Thyroid gland (tissue), 4 donors: ENCODE measurements around the gene TPSD1. TPM values are rescaled to one million over a fixed set of nuclear protein-coding genes. Genes with fewer than 3 reads are reported as not detected.

Experiments used
- DNase-seq, 2 donors: peaks; one replicate each; pipeline ENCODE4 v3.0.0-alpha.2; 2019
- H3K27ac ChIP-seq, 3 donors: fragments of 200-600 bp; sonication (generic); 1 replicate in 2 of 3; 2 replicates in 1 of 3; pipeline ENCODE4 v1.5.1; 2016 to 2019; ENCODE audit warnings: mild to moderate bottlenecking in 1 of 3, moderate library complexity in 1 of 3
- H3K27me3 ChIP-seq: fragments of 200-600 bp; sonication (generic); one replicate; pipeline ENCODE4 v1.5.1; 2019
- H3K36me3 ChIP-seq, 2 donors: fragments of 200-600 bp; sonication (generic); one replicate each; pipeline ENCODE4 v1.5.1; 2016 to 2019
- H3K4me1 ChIP-seq, 2 donors: fragments of 200-600 bp; sonication (generic); one replicate each; pipeline ENCODE4 v1.5.1; 2017 to 2019
- H3K4me3 ChIP-seq, 3 donors: fragments of 200-600 bp; sonication (generic); replicated peaks in 1 of 3; 1 replicate in 2 of 3; 2 replicates in 1 of 3; pipeline ENCODE4 v1.5.1; 2016; ENCODE audit warnings: mild to moderate bottlenecking in 1 of 3
- H3K9me3 ChIP-seq: fragments of 200-600 bp; sonication (generic); one replicate; pipeline ENCODE4 v1.5.1; 2017
- POLR2A ChIP-seq, 2 donors: fragments of 450-650 bp; IDR thresholded peaks; one replicate each; pipeline ENCODE4 v1.6.1; 2017; ENCODE audit warnings: antibody characterized with exemption in 2 of 2, mild to moderate bottlenecking in 2 of 2, moderate library complexity in 1 of 2
- WGBS, 2 donors: methylation state at CpG; one replicate each; pipeline ENCODE4 v1.1.5; 2017; 5-methylcytosine and 5-hydroxymethylcytosine counted together
- intact Hi-C: fragments of 100-400 bp; cut with DNase I; formaldehyde crosslinking; loops from one replicate; pipeline ENCODE4 v1.15.1; 2023
- total RNA-seq, 4 donors: library from RNA; depleted of rRNA; stranded (reverse); fragments of >200 nt; gene quantifications; one replicate each; pipeline ENCODE4 v1.2.3, GENCODE V29; 2016
- TF ChIP-seq, protein P1 (sequence below), 6 experiments: fragments of 200-600 bp in 3 of 6; fragments of 450-650 bp in 3 of 6; sonication (generic) in 3 of 6; IDR thresholded peaks; one replicate each; pipeline ENCODE4 v1.5.1; 2016 to 2019; ENCODE audit warnings: antibody characterized with exemption in 6 of 6, mild to moderate bottlenecking in 2 of 6, inconsistent platforms in 1 of 6, moderate library complexity in 1 of 6

Gene TPSD1
- total RNA-seq, 4 donors from 2014 or later, result 0.33 TPM; not detected in 3

DNA sequence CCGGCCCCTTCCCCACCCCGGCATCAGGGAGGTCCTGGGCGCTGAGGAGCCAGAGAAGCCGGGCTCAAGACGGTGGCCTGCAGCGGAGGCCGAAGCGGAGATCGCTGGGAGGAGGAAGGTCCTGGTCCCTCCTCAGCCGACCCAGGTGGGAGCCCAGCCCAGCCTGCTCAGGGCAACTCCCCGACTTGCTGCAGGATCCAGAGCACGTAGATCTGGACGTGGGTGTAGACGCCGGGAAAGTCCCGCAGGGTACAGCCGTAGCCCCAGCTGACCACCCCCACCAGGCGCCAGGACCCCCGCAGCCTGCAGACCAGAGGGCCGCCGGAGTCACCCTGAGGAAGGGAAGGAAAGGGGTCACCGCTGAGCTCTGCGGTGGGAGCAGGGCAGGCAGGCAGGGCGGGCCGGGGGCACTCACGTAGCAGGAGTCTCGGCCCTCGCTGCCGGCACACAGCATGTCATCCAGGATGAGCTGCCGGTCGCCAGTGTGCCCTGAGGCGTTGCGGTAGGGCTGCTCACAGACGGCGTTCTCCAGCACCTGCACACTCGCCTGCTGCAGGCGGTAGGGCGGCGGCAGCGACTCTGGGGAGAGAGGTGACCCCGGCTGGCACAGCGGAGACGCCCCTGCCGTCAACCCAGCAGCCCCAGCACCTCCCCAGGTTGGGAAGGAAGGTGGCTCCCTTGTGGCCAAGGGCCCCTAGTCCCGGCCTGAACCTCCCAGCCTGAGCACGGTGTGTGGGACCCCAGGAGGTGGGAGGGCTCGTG, 5.4 kb downstream of the TPSD1 start:
- no peak overlapping the region for H3K27ac ChIP-seq
- TF ChIP-seq, protein P1, sequence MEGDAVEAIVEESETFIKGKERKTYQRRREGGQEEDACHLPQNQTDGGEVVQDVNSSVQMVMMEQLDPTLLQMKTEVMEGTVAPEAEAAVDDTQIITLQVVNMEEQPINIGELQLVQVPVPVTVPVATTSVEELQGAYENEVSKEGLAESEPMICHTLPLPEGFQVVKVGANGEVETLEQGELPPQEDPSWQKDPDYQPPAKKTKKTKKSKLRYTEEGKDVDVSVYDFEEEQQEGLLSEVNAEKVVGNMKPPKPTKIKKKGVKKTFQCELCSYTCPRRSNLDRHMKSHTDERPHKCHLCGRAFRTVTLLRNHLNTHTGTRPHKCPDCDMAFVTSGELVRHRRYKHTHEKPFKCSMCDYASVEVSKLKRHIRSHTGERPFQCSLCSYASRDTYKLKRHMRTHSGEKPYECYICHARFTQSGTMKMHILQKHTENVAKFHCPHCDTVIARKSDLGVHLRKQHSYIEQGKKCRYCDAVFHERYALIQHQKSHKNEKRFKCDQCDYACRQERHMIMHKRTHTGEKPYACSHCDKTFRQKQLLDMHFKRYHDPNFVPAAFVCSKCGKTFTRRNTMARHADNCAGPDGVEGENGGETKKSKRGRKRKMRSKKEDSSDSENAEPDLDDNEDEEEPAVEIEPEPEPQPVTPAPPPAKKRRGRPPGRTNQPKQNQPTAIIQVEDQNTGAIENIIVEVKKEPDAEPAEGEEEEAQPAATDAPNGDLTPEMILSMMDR (IDR thresholded peaks at IDR 0.05), result no peak
- TF ChIP-seq POLR2A (IDR thresholded peaks at IDR 0.05), result no peak
- DNase-seq, result no peak
- H3K36me3 ChIP-seq, result no peaks in the 10 kb centered on the region
- H3K4me3 ChIP-seq, result no peak overlapping the region
- H3K27me3 ChIP-seq, result no peaks in the 10 kb centered on the region
- peaks cover 0 to 3% of the 10 kb centered on the region in 2 donors for H3K4me1 ChIP-seq
- WGBS, 2 donors, result 12 to 35% methylated on average over 6 to 16 of the region's 47 CpGs
- intact Hi-C loops, result no loop called here
- H3K9me3 ChIP-seq, result no peaks in the 10 kb centered on the region

DNA sequence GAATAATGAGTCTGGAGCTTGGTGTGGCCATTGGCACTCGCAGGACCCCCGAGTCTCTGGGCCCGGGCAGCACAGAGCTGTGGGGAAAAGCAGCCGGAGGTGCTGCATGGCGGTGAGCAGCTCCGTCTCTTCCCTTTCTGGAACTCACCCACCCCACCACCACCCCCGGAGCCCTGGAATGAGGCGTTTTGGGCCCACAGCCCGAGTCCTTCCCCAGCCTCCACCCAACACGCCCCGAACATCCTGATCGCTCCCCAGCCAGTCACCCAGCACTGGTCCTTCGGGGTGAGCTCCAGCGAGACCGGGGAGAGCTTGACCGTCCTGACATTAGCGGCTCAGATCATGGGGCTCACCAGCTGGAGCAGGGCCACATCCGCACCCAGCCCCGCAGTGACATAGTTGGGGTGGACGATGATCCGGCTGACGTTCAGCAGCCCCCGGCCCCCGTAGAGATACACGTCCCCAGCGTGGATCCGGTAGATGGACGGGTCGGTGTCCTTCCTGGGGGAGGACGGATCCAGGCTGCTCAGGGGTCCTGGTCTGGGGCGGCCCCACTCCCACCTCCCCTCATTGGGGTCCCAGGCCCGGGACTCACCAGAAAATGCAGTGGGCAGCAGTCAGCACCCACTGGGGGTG, 6.5 kb downstream of the TPSD1 start:
- TF ChIP-seq POLR2A (IDR thresholded peaks at IDR 0.05), result no peak
- H3K9me3 ChIP-seq, result no peaks in the 10 kb centered on the region
- H3K27me3 ChIP-seq, result no peaks in the 10 kb centered on the region
- H3K4me1 ChIP-seq, result peaks cover 0 to 3% of the 10 kb centered on the region in 2 donors
- DNase-seq, result no peak
- H3K27ac ChIP-seq, result no peak overlapping the region
- intact Hi-C loops, result no loop called here
- no peaks in the 10 kb centered on the region for H3K36me3 ChIP-seq
- 88 to 89% methylated on average over 19 to 32 of the region's 32 CpGs for WGBS, 2 donors
- no peak overlapping the region for H3K4me3 ChIP-seq

DNA sequence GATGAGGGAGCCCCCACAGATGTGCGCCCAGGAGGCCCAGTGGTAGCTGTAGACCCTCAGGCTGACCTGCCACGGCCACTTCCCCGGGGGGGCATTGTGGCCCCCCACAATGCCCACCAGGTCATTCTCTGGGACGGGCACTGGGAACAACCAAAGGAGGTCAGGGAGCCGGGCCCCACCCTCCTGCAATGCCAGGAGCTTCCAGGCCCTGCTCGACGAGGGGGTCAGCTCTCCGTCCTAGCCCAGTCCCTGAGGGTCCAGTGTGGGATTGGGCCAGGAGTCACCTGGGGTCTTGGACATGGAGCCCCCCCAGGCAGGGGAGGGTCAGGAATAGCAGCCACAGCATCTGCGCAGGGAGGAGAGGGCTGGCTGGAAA, 7.0 kb downstream of the TPSD1 start:
- H3K36me3 ChIP-seq, result no peaks in the 10 kb centered on the region
- peaks cover 0 to 3% of the 10 kb centered on the region in 2 donors for H3K4me1 ChIP-seq
- intact Hi-C loops, result no loop called here
- 87 to 93% methylated on average over 3 to 6 of the region's 9 CpGs for WGBS, 2 donors
- H3K9me3 ChIP-seq, result no peaks in the 10 kb centered on the region
- H3K4me3 ChIP-seq, result no peak overlapping the region
- no peaks in the 10 kb centered on the region for H3K27me3 ChIP-seq
- DNase-seq, result no peak
- H3K27ac ChIP-seq, result no peak overlapping the region
- TF ChIP-seq, protein P1 (IDR thresholded peaks at IDR 0.05), result no peak
- no peak for TF ChIP-seq POLR2A (IDR thresholded peaks at IDR 0.05)

DNA sequence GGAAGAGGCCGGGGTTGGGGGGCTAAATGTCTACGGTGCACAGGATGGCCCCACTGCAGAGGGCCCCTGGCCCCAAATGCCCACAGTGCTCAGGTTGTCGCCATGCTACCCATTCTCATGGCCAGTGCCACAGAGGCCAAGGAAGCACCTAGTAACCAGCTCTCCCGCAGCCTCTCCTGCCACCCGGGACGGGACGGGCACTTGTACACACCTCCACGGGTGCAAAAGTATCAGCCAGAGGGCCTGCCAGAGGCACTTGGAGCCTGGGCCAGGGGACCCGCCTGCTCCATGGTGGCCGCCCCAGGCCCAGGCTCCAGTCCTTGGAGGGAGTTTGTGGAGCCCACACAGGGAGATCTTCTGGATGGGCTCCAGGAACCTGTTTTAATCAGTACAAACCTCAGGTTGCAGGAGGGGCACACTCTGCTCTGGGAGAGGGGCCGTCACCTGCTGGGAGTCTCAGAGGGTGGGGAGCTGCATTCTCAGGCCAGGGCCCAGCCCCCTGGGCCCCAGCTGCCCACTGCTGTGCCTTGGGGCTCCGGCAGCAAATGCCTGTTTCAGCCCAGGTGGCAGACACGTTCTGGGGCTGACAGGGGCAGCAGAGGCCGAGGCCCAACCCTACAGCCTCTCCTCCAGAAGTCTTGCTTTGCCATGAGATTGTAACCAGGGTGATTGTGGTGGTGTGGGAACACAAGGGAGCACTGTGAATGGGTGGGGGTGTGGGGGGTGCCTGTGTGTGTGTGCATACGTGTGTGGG, 7.9 kb downstream of the TPSD1 start:
- 51 to 57% methylated on average over 7 to 15 of the region's 15 CpGs for WGBS, 2 donors
- TF ChIP-seq, protein P1 (IDR thresholded peaks at IDR 0.05), result no peak
- no peak for TF ChIP-seq POLR2A (IDR thresholded peaks at IDR 0.05)
- Histone ChIP-seq H3K4me1 (peaks cover 0 to 3% of the 10 kb centered on the region in 2 donors), H3K9me3 (no peaks in the 10 kb centered on the region), H3K36me3 (no peaks in the 10 kb centered on the region), H3K4me3 (no peak overlapping the region), H3K27ac (no peak overlapping the region), H3K27me3 (no peaks in the 10 kb centered on the region)
- no peak for DNase-seq
- intact Hi-C loops, result no loop called here

DNA sequence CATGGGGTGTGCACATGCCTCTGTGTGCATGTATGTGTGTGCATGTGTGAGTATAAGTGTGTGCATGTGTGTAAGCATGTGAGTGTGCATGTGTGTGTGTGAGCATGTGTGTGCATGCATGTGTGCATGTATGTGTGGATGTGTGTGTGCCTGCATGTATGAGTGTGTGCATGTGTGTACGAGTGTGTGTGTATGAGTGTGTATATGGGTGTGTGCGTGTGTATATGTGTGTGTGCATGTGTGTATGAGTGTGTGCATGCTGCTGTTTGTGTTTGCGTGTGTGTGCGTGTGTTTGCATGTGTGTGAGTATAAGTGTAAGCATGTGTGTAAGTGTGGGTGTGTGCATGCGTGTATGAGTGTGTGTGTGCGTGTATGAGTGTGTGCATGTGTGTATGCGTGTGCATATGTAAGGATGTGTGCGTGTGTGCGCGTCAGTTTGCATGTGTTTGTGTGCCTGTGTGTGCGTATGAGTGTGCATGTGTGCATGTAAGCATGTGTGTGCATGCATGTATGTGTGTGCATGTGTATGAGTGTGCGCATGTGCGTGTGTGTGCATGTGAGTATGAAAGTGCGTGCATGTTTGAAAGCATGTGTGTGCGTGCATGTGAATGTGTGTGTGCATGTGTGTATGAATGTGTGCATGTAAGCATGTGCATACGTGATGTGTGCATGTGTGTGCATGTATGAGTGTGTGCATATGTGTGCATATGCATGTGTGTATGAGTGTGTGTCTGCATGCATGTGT, 8.6 kb downstream of the TPSD1 start:
- H3K27me3 ChIP-seq, result no peaks in the 10 kb centered on the region
- intact Hi-C loops, result no loop called here
- WGBS, 2 donors, result 92 to 94% methylated on average over 16 of the region's 16 CpGs
- no peak for DNase-seq
- H3K27ac ChIP-seq, result no peak overlapping the region
- no peak overlapping the region for H3K4me3 ChIP-seq
- no peaks in the 10 kb centered on the region for H3K4me1 ChIP-seq
- H3K9me3 ChIP-seq, result no peaks in the 10 kb centered on the region
- no peaks in the 10 kb centered on the region for H3K36me3 ChIP-seq
- TF ChIP-seq, protein P1 (IDR thresholded peaks at IDR 0.05), result no peak
- TF ChIP-seq POLR2A (IDR thresholded peaks at IDR 0.05), result no peak
